OCI-LY7 (cell line): ENCODE results near the gene EXOSC10. TPM values are rescaled to one million over a fixed set of nuclear protein-coding genes. Genes with fewer than 3 reads are reported as not detected.
A peak's percentile ranks its signal among the peaks of the same experiment; 100 is the strongest.
"Not testable (repeated sequence)": the region's sequence is repeated elsewhere in the genome, so short reads cannot be mapped to it uniquely, and the experiment has no call there.

Experiments used
- BruUV-seq: library from RNA; stranded (reverse); fragments of 400-500 nt; replicated peaks from 2 replicates; lab custom pipeline; 2021; lab: Mats Ljungman, UMichigan
- CTCF ChIA-PET: fragments of 300-600 bp; sonication (Branson Sonifier 250); formaldehyde crosslinking; loops from one replicate; lab custom pipeline; 2022; ENCODE audit warnings: antibody characterized with exemption; ENCODE audit not compliant: unreplicated experiment; lab: Charles Lee
- POLR2A ChIA-PET: fragments of 300-600 bp; sonication (Branson Sonifier 250); formaldehyde crosslinking; loops from one replicate; lab custom pipeline; 2022; ENCODE audit warnings: antibody characterized with exemption; lab: Charles Lee
- DNase-seq: peaks from one replicate; pipeline ENCODE4 v3.0.0-alpha.2; 2015; ENCODE audit warnings: low spot score
- H2AFZ ChIP-seq: fragments of 200-600 bp; sonication (generic), shearing (Covaris generic); 2 replicates; pipeline ENCODE4 v1.6.1; 2014; ENCODE audit warnings: mild to moderate bottlenecking, antibody characterized with exemption, low read length, moderate library complexity
- H3K27ac ChIP-seq: fragments of 200-600 bp; sonication (generic); 2 replicates; pipeline ENCODE4 v1.5.1; 2014; ENCODE audit warnings: mixed run types, low read depth, mild to moderate bottlenecking, moderate library complexity, low read length, inconsistent platforms; ENCODE audit not compliant: poor library complexity, severe bottlenecking
- H3K36me3 ChIP-seq: fragments of 200-600 bp; sonication (generic); 2 replicates; pipeline ENCODE4 v1.6.1; 2014; ENCODE audit warnings: mild to moderate bottlenecking, antibody characterized with exemption, low read length, moderate library complexity, mixed read lengths; ENCODE audit not compliant: insufficient read depth
- H3K4me1 ChIP-seq: fragments of 200-600 bp; sonication (generic); 2 replicates; pipeline ENCODE4 v1.5.1; 2014; ENCODE audit warnings: mild to moderate bottlenecking, low read length; ENCODE audit not compliant: insufficient read depth, poor library complexity, severe bottlenecking
- H3K4me2 ChIP-seq: fragments of 200-600 bp; sonication (generic); 2 replicates; pipeline ENCODE4 v1.6.1; 2014; ENCODE audit warnings: mild to moderate bottlenecking, low read length
- H3K4me3 ChIP-seq: fragments of 200-600 bp; sonication (generic); 2 replicates; pipeline ENCODE4 v1.5.1; 2014; ENCODE audit warnings: mild to moderate bottlenecking, low read depth, low read length; ENCODE audit not compliant: poor library complexity, severe bottlenecking
- H3K79me2 ChIP-seq: fragments of 200-600 bp; sonication (generic); 2 replicates; pipeline ENCODE4 v1.6.1; 2016; ENCODE audit warnings: low read depth, mild to moderate bottlenecking, low read length, moderate library complexity, mixed read lengths; ENCODE audit not compliant: insufficient read depth
- H3K9me2 ChIP-seq: fragments of 200-600 bp; sonication (generic); 2 replicates; pipeline ENCODE4 v1.6.1; 2016; ENCODE audit warnings: mild to moderate bottlenecking, low read length, mixed read lengths; ENCODE audit not compliant: insufficient read depth
- H3K9me3 ChIP-seq: fragments of 200-600 bp; sonication (generic); 2 replicates; pipeline ENCODE4 v1.6.1; 2014; ENCODE audit warnings: mild to moderate bottlenecking, mixed run types, low read length, mixed read lengths
- H4K20me1 ChIP-seq: fragments of 200-600 bp; sonication (generic); 2 replicates; pipeline ENCODE4 v1.6.1; 2014; ENCODE audit warnings: mild to moderate bottlenecking, antibody characterized with exemption, low read length, moderate library complexity, mixed read lengths; ENCODE audit not compliant: insufficient read depth
- CTCF ChIP-seq: fragments of 200-600 bp; sonication (generic); conservative IDR thresholded peaks from 2 replicates; pipeline ENCODE4 v1.5.1; 2014; ENCODE audit warnings: mild to moderate bottlenecking, antibody characterized with exemption, low read length, moderate library complexity, mixed read lengths
- EZH2phosphoT487 ChIP-seq: fragments of 200-600 bp; sonication (generic); IDR thresholded peaks from 2 replicates; pipeline ENCODE4 v1.6.1; 2018; ENCODE audit warnings: low read depth, borderline replicate concordance, mild to moderate bottlenecking, mixed run types, antibody characterized with exemption, low read length, moderate library complexity, mixed read lengths
- intact Hi-C: fragments of 100-400 bp; cut with micrococcal nuclease; formaldehyde crosslinking; loops from one replicate; pipeline ENCODE4 v1.10.0; 2022; ENCODE audit not compliant: unreplicated experiment
- total RNA-seq, 2 experiments: library from RNA; depleted of rRNA in 1 of 2; stranded (reverse); fragments of >200 nt in 1 of 2; shearing (Covaris generic) in 1 of 2; gene quantifications; 2 replicates each; pipeline ENCODE4 v1.2.3, GENCODE V29; 2014 to 2022

The EXOSC10 gene
- total RNA-seq, 2 experiments from 2014 or later, result 75.1 to 91.9 TPM

- ChIA-PET CTCF (no interaction called here), POLR2A (interaction anchor here (0.5 to 1.0 kb wide), 2 partner anchors 21 to 30 kb away, joined by 3 to 5 read pairs; no protein-coding TSS in a partner anchor)
- Histone ChIP-seq H3K9me2 (no peaks in the 10 kb centered on the region), H2AFZ (no peak overlapping the region), H3K9me3 (no peaks in the 10 kb centered on the region), H3K36me3 (peaks cover 26% of the 10 kb centered on the region), H3K4me1 (peaks cover 16% of the 10 kb centered on the region), H4K20me1 (no peaks in the 10 kb centered on the region), H3K27ac (no peak overlapping the region), H3K4me3 (no peak overlapping the region), H3K4me2 (no peak overlapping the region), H3K79me2 (peaks cover 18% of the 10 kb centered on the region)
- intact Hi-C loops, result no loop called here
- no TSS peak for BruUV-seq
- TF ChIP-seq EZH2phosphoT487 (no peak), CTCF (no peak)
- DNase-seq, result no peak
These were observed 1.7 kb upstream of the EXOSC10 start for GRCh38 chr1:11101347-11101746.

- intact Hi-C loops, H3K4me3 ChIP-seq, H3K4me2 ChIP-seq, H2AFZ ChIP-seq, H3K9me3 ChIP-seq, H4K20me1 ChIP-seq, DNase-seq, BruUV-seq, CTCF ChIA-PET, H3K9me2 ChIP-seq, H3K27ac ChIP-seq: not testable (repeated sequence)
- POLR2A ChIA-PET, result interaction anchor here (0.6 to 1.0 kb wide), 2 partner anchors 31 to 249 kb away, joined by 3 to 5 read pairs; no protein-coding TSS in a partner anchor
- Histone ChIP-seq H3K36me3 (peaks cover 26% of the 10 kb centered on the region), H3K79me2 (peaks cover 18% of the 10 kb centered on the region), H3K4me1 (peaks cover 16% of the 10 kb centered on the region)
These were observed 1.1 kb upstream of the EXOSC10 start for GRCh38 chr1:11100806-11101205.

GRCh38 chr1:11100149-11100493, 452 bp upstream of the EXOSC10 start:
- no TSS peak for BruUV-seq
- H3K36me3 ChIP-seq, result peaks cover 32% of the 10 kb centered on the region
- H3K9me2 ChIP-seq, result no peaks in the 10 kb centered on the region
- H3K4me3 ChIP-seq, result peak overlapping the region; percentile 93
- H3K79me2 ChIP-seq, result peaks cover 18% of the 10 kb centered on the region
- peaks cover 16% of the 10 kb centered on the region for H3K4me1 ChIP-seq
- peak overlapping the region; percentile 74 for H3K4me2 ChIP-seq
- no peaks in the 10 kb centered on the region for H4K20me1 ChIP-seq
- TF ChIP-seq EZH2phosphoT487 (no peak), CTCF (no peak)
- no peak overlapping the region for H3K27ac ChIP-seq
- ChIA-PET POLR2A (interaction anchor here (0.6 to 1.4 kb wide), 2 partner anchors 62 to 249 kb away, joined by 3 to 4 read pairs; no protein-coding TSS in a partner anchor), CTCF (no interaction called here)
- H2AFZ ChIP-seq, result peak overlapping the region; percentile 97
- no peak for DNase-seq
- intact Hi-C loops, result no loop called here
- H3K9me3 ChIP-seq, result no peaks in the 10 kb centered on the region
